Panc1 (cell line): Measurements from ENCODE around the gene SUPV3L1. TPM values are rescaled to one million over a fixed set of nuclear protein-coding genes. Genes with fewer than 3 reads are reported as not detected.
"Not testable (repeated sequence)": the region's sequence is repeated elsewhere in the genome, so short reads cannot be mapped to it uniquely, and the experiment has no call there.

Experiments
- ATAC-seq: fragments of 200-7000 bp; cut with Tn5 transposase; 2 replicates; pipeline ENCODE4 v1.9.1; 2020; ENCODE audit warnings: mild to moderate bottlenecking, moderate library complexity
- BruUV-seq: library from RNA; stranded (reverse); fragments of 400-500 nt; replicated peaks from 2 replicates; lab custom pipeline; 2021; lab: Mats Ljungman, UMichigan
- CTCF ChIA-PET: fragments of 300-600 bp; sonication (Branson Sonifier 250); formaldehyde crosslinking; loops from one replicate; lab custom pipeline; 2022; ENCODE audit warnings: antibody characterized with exemption; lab: Charles Lee
- POLR2A ChIA-PET: fragments of 300-600 bp; sonication (Branson Sonifier 250); formaldehyde crosslinking; loops from one replicate; lab custom pipeline; 2022; ENCODE audit warnings: antibody characterized with exemption; lab: Charles Lee
- DNase-seq: peaks from one replicate; pipeline ENCODE4 v3.0.0-alpha.2; 2010; ENCODE audit warnings: low read depth, low spot score
- H3K27ac ChIP-seq: 2 replicates; pipeline ENCODE4 v1.5.1; 2011; ENCODE audit warnings: mild to moderate bottlenecking, low read length, inconsistent platforms
- H3K27me3 ChIP-seq: fragments of 200-500 bp; sonication (Bioruptor generic); 2 replicates; pipeline ENCODE4 v1.6.0; 2014; ENCODE audit warnings: low read length, inconsistent platforms; ENCODE audit not compliant: control insufficient read depth, insufficient read depth
- H3K36me3 ChIP-seq: fragments of 200-500 bp; sonication (Bioruptor generic); 2 replicates; pipeline ENCODE4 v1.5.1; 2014; ENCODE audit warnings: inconsistent platforms, mild to moderate bottlenecking, low read length, moderate library complexity; ENCODE audit not compliant: control insufficient read depth, insufficient read depth
- H3K4me1 ChIP-seq: 2 replicates; pipeline ENCODE4 v1.5.1; 2011; ENCODE audit warnings: inconsistent platforms, mild to moderate bottlenecking, low read length, moderate library complexity; ENCODE audit not compliant: control insufficient read depth, insufficient read depth
- H3K4me3 ChIP-seq, 2 experiments: 2 replicates each; pipeline ENCODE4 v1.5.1; 2011 to 2012; ENCODE audit warnings: low read depth in 2 of 2, low read length in 2 of 2, mild to moderate bottlenecking in 2 of 2, inconsistent platforms in 1 of 2, moderate library complexity in 1 of 2
- H3K9me3 ChIP-seq: fragments of 200-500 bp; sonication (Bioruptor generic); 2 replicates; pipeline ENCODE4 v1.5.1; 2014; ENCODE audit warnings: low read depth, mild to moderate bottlenecking, inconsistent platforms, low read length, moderate library complexity; ENCODE audit not compliant: control insufficient read depth, insufficient read depth
- POLR2AphosphoS5 ChIP-seq: IDR thresholded peaks from 2 replicates; pipeline ENCODE4 v1.6.1; 2012; ENCODE audit warnings: mild to moderate bottlenecking, low read depth, low read length, moderate library complexity
- SIN3A ChIP-seq: IDR thresholded peaks from 2 replicates; pipeline ENCODE4 v1.6.1; 2012; ENCODE audit warnings: low read depth, mild to moderate bottlenecking, low read length, moderate library complexity, borderline replicate concordance; ENCODE audit not compliant: insufficient read depth
- TCF7L2 ChIP-seq: IDR thresholded peaks from 2 replicates; pipeline ENCODE4 v1.6.1; 2011; ENCODE audit warnings: mild to moderate bottlenecking, low read depth, low read length, inconsistent platforms
- in situ Hi-C: cut with HindIII; loops from 2 replicates; pipeline ENCODE4 v1.10.0; 2016; ENCODE audit warnings: low sequenced_read_pairs, low pct_unique_long_range_greater_than_20kb
- intact Hi-C: fragments of 100-400 bp; cut with micrococcal nuclease; formaldehyde crosslinking; loops from one replicate; pipeline ENCODE4 v1.10.0; 2022; ENCODE audit not compliant: unreplicated experiment
- total RNA-seq: library from RNA; stranded (reverse); gene quantifications from one replicate; pipeline ENCODE4 v1.2.1, GENCODE V29; 2021; ENCODE audit not compliant: unreplicated experiment
- TF ChIP-seq, protein P1 (sequence below): fragments of 450-650 bp; IDR thresholded peaks from 2 replicates; pipeline ENCODE4 v1.5.1; 2017; ENCODE audit warnings: mild to moderate bottlenecking
- TF ChIP-seq, protein P2 (sequence below), 2 experiments: IDR thresholded peaks; 2 replicates each; pipeline ENCODE4 v1.6.1; 2011 to 2012; ENCODE audit warnings: low read depth in 2 of 2, control low read depth in 1 of 2, low read length in 1 of 2, mild to moderate bottlenecking in 1 of 2, moderate library complexity in 1 of 2; ENCODE audit not compliant: insufficient read depth in 1 of 2

The SUPV3L1 gene
- total RNA-seq, 1 experiment from 2014 or later: 65.0 TPM

DNA sequence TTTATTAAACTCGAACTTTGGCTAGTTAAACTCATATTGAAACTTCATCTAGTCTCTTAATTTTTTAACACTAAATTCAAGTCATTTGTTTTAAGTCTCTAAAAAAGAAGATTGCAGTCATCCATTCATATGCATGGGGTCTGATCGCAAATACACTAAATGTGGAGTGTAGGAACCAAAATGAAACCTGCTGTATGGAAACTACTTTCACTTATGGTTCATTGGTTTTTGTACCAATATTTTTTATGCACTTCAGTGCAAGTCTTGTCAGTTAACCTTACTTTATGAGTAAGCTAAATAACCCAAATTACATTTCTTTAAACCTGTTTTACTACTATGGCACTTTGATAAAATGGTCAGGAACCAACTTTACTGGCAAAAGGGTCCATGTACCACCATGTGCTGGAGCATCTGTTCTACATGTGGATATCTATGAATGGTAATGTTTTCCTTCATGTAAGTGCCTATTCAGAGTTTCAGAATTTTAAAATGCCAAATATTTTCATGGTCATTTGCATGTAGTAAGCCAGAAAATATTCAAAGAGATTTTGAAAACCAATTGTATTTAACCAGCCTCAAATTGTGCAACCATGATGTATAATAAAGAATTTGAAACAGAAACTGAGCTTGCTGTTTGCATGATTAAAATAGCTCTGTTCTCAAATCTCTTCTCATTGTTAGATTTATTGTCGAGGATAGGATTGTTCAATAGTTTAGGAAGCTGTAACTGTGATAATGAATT is 7.6 kb upstream of the SUPV3L1 start:
- ATAC-seq: no peak
- Histone ChIP-seq H3K27me3 (no peaks in the 10 kb centered on the region), H3K4me1 (no peaks in the 10 kb centered on the region), H3K27ac (no peak overlapping the region), H3K36me3 (peaks cover 16% of the 10 kb centered on the region), H3K4me3 (no peak overlapping the region), H3K9me3 (no peaks in the 10 kb centered on the region)
- CTCF ChIA-PET: no interaction called here
- POLR2A ChIA-PET: interaction anchor here (0.5 to 0.7 kb wide), 2 partner anchors 23 to 436 kb away, joined by 3 to 8 read pairs; no protein-coding TSS in a partner anchor
- no TSS peak for BruUV-seq
- in situ Hi-C loops (no loop called here), intact Hi-C loops (no loop called here)
- DNase-seq: no peak
- TF ChIP-seq POLR2AphosphoS5 (no peak), TCF7L2 (no peak), SIN3A (no peak)
- TF ChIP-seq, protein P1, sequence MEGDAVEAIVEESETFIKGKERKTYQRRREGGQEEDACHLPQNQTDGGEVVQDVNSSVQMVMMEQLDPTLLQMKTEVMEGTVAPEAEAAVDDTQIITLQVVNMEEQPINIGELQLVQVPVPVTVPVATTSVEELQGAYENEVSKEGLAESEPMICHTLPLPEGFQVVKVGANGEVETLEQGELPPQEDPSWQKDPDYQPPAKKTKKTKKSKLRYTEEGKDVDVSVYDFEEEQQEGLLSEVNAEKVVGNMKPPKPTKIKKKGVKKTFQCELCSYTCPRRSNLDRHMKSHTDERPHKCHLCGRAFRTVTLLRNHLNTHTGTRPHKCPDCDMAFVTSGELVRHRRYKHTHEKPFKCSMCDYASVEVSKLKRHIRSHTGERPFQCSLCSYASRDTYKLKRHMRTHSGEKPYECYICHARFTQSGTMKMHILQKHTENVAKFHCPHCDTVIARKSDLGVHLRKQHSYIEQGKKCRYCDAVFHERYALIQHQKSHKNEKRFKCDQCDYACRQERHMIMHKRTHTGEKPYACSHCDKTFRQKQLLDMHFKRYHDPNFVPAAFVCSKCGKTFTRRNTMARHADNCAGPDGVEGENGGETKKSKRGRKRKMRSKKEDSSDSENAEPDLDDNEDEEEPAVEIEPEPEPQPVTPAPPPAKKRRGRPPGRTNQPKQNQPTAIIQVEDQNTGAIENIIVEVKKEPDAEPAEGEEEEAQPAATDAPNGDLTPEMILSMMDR: no peak
- TF ChIP-seq, protein P2, sequence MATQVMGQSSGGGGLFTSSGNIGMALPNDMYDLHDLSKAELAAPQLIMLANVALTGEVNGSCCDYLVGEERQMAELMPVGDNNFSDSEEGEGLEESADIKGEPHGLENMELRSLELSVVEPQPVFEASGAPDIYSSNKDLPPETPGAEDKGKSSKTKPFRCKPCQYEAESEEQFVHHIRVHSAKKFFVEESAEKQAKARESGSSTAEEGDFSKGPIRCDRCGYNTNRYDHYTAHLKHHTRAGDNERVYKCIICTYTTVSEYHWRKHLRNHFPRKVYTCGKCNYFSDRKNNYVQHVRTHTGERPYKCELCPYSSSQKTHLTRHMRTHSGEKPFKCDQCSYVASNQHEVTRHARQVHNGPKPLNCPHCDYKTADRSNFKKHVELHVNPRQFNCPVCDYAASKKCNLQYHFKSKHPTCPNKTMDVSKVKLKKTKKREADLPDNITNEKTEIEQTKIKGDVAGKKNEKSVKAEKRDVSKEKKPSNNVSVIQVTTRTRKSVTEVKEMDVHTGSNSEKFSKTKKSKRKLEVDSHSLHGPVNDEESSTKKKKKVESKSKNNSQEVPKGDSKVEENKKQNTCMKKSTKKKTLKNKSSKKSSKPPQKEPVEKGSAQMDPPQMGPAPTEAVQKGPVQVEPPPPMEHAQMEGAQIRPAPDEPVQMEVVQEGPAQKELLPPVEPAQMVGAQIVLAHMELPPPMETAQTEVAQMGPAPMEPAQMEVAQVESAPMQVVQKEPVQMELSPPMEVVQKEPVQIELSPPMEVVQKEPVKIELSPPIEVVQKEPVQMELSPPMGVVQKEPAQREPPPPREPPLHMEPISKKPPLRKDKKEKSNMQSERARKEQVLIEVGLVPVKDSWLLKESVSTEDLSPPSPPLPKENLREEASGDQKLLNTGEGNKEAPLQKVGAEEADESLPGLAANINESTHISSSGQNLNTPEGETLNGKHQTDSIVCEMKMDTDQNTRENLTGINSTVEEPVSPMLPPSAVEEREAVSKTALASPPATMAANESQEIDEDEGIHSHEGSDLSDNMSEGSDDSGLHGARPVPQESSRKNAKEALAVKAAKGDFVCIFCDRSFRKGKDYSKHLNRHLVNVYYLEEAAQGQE (IDR thresholded peaks at IDR 0.05; ENCODE audit: insufficient read depth in 1 of 2, low read depth in 2 of 2, low read length in 1 of 2): no peak

DNA sequence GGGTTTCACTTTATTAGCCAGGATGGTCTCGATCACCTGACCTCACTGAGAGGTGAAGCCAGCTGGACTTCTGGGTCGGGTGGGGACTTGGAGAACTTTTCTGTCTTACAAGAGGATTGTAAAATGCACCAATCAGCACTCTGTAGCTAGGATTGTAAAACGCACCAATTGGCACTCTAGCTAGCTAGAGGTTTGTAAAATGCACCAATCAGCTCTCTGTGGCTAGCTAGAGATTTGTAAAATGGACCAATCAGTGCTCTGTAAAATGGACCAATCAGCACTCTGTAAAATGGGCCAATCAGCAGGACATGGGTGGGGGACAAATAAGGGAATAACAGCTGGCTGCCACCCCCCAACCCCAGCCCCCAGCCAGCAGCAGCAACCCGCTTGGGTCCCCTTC is 4.7 kb upstream of the SUPV3L1 start:
- DNase-seq, H3K36me3 ChIP-seq, H3K4me1 ChIP-seq, H3K27ac ChIP-seq, BruUV-seq, in situ Hi-C loops, H3K9me3 ChIP-seq, ATAC-seq, H3K27me3 ChIP-seq, CTCF ChIA-PET, H3K4me3 ChIP-seq, intact Hi-C loops: not testable (repeated sequence)
- POLR2A ChIA-PET: interaction anchor here (0.5 kb wide), 1 partner anchor 43 kb away, joined by 9 read pairs; no protein-coding TSS in a partner anchor

DNA sequence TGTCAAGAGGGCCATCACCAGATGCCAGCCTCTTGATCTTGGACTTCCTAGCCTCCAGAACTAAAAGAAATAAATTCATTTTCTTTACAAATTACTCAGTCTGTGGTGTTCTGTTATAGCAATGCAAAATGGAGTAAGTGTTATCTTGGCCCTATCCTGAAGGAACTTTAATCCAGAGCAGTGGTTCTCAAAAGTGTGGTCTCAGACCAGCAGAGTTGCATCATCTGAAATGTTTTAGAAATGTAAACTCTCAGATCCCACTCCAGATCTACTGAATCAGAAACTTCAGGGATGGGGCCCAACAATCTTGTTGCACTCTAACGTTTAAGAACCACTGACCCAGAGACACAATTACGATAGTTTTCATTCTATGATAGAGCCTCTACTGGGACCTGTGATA is 3.2 kb upstream of the SUPV3L1 start:
- Histone ChIP-seq H3K4me3 (no peak overlapping the region), H3K9me3 (no peaks in the 10 kb centered on the region), H3K36me3 (peaks cover 8% of the 10 kb centered on the region), H3K27ac (no peak overlapping the region), H3K4me1 (peaks cover 11% of the 10 kb centered on the region; the same call in 1 of the 2 replicates), H3K27me3 (no peaks in the 10 kb centered on the region)
- no TSS peak for BruUV-seq
- ChIA-PET CTCF (no interaction called here), POLR2A (no interaction called here)
- DNase-seq (no peak), ATAC-seq (no peak)
- in situ Hi-C loops (no loop called here), intact Hi-C loops (no loop called here)
- TF ChIP-seq, protein P2 (IDR thresholded peaks at IDR 0.05; ENCODE audit: insufficient read depth in 1 of 2, low read depth in 2 of 2, low read length in 1 of 2): no peak
- TF ChIP-seq TCF7L2 (no peak), SIN3A (no peak), POLR2AphosphoS5 (no peak)
- TF ChIP-seq, protein P1: no peak
